K562 (cell line): ENCODE measurements around the gene NDOR1. TPM values are rescaled to one million over a fixed set of nuclear protein-coding genes. Genes with fewer than 3 reads are reported as not detected.
"Not testable (repeated sequence)": the region's sequence is repeated elsewhere in the genome, so short reads cannot be mapped to it uniquely, and the experiment has no call there.

ENCODE experiments used
- ATAC-seq: fragments of 200-7000 bp; cut with Tn5 transposase; 3 replicates; pipeline ENCODE4 v1.9.1; 2020; ENCODE audit warnings: moderate library complexity
- BruUV-seq: library from RNA; stranded (reverse); fragments of 400-500 nt; replicated peaks from 2 replicates; lab custom pipeline; 2021; lab: Mats Ljungman, UMichigan
- CTCF ChIA-PET: fragments of 300-600 bp; formaldehyde crosslinking; extraction: SDS; loops from one replicate; lab custom pipeline; 2021; ENCODE audit warnings: low intra/inter-chr PET ratio; lab: Yijun Ruan, JAX
- POLR2A ChIA-PET: fragments of 300-600, 350-650 bp; sonication (Branson Sonifier 250); formaldehyde crosslinking; extraction: SDS; loops from one replicate; lab custom pipeline; 2021; ENCODE audit warnings: antibody characterized with exemption, inconsistent platforms; lab: Yijun Ruan, JAX
- DNase-seq, 4 experiments: peaks; one replicate each; pipeline versions ENCODE4 v3.0.0 to v3.0.0-alpha.2; 2011 to 2018; ENCODE audit warnings: low spot score in 3 of 4, mixed read lengths in 3 of 4; ENCODE audit errors: extremely low read depth in 1 of 4
- FAIRE-seq: peaks from 2 replicates; lab custom pipeline; 2011; peaks lifted over from hg19 to GRCh38; lab: Jason Lieb, UNC
- H2AFZ ChIP-seq: 2 replicates; pipeline ENCODE4 v1.6.0; 2011; ENCODE audit warnings: low read depth, low read length, control low read depth, inconsistent platforms
- H3K27ac ChIP-seq: fragments of 200-600 bp; 3 replicates; pipeline ENCODE4 v1.8.0; 2011; ENCODE audit warnings: low read depth, mild to moderate bottlenecking, control low read depth, inconsistent platforms, low read length, moderate library complexity, mixed read lengths; ENCODE audit errors: extremely low read depth
- H3K27me3 ChIP-seq, 2 experiments: fragments of 300-600 bp in 1 of 2; 2 replicates in 1 of 2; 3 replicates in 1 of 2; pipeline versions ENCODE4 v1.6.0 to v1.8.0; 2011; ENCODE audit warnings: inconsistent platforms in 2 of 2, low read length in 2 of 2, mild to moderate bottlenecking in 1 of 2, mixed read lengths in 1 of 2, moderate library complexity in 1 of 2; ENCODE audit not compliant: control insufficient read depth in 2 of 2, insufficient read depth in 2 of 2
- H3K36me3 ChIP-seq: fragments of 300-600 bp; 3 replicates; pipeline ENCODE4 v1.8.0; 2011; ENCODE audit warnings: mild to moderate bottlenecking, low read length, inconsistent platforms; ENCODE audit not compliant: control insufficient read depth, insufficient read depth
- H3K4me1 ChIP-seq, 2 experiments: fragments of 200-600 bp in 1 of 2; replicated peaks in 1 of 2; 2 replicates in 1 of 2; 3 replicates in 1 of 2; pipeline versions ENCODE4 v1.5.1 to v1.8.0; 2011; ENCODE audit warnings: inconsistent platforms in 2 of 2, low read length in 2 of 2, mild to moderate bottlenecking in 1 of 2, mixed read lengths in 1 of 2, moderate library complexity in 1 of 2; ENCODE audit not compliant: control insufficient read depth in 2 of 2, insufficient read depth in 2 of 2
- H3K4me2 ChIP-seq: 2 replicates; pipeline ENCODE4 v1.6.1; 2011; ENCODE audit warnings: low read length, control low read depth, inconsistent platforms, mixed read lengths; ENCODE audit not compliant: insufficient read depth
- H3K4me3 ChIP-seq: fragments of 200-600 bp; sonication (generic), shearing (Covaris generic); 2 replicates; pipeline ENCODE4 v1.5.1; 2016; ENCODE audit warnings: control low read depth, inconsistent platforms
- H3K79me2 ChIP-seq: fragments of 200-600 bp; 3 replicates; pipeline ENCODE4 v1.8.0; 2011; ENCODE audit warnings: low read length, inconsistent platforms; ENCODE audit not compliant: control insufficient read depth, insufficient read depth
- H3K9ac ChIP-seq, 2 experiments: 2 replicates each; pipeline versions ENCODE4 v1.6.0 to v1.6.1; 2011; ENCODE audit warnings: low read depth in 2 of 2, low read length in 2 of 2, control low read depth in 1 of 2, inconsistent platforms in 1 of 2, mild to moderate bottlenecking in 1 of 2, mixed read lengths in 1 of 2; ENCODE audit not compliant: insufficient read depth in 1 of 2
- H3K9me1 ChIP-seq: one replicate; pipeline ENCODE4 v1.6.0; 2011; ENCODE audit warnings: inconsistent platforms, mild to moderate bottlenecking, low read length, moderate library complexity; ENCODE audit not compliant: control insufficient read depth, insufficient read depth
- H3K9me3 ChIP-seq: replicated peaks from 2 replicates; pipeline ENCODE4 v1.5.1; 2011; ENCODE audit warnings: low read depth, low read length, inconsistent platforms; ENCODE audit not compliant: control insufficient read depth, insufficient read depth
- H4K20me1 ChIP-seq: replicated peaks from 2 replicates; pipeline ENCODE4 v1.6.1; 2011; ENCODE audit warnings: low read length, inconsistent platforms, mixed read lengths; ENCODE audit not compliant: control insufficient read depth, insufficient read depth
- CCNT2 ChIP-seq: IDR thresholded peaks from 2 replicates; pipeline ENCODE4 v1.6.1; 2011; ENCODE audit warnings: borderline replicate concordance, low read depth, mild to moderate bottlenecking, moderate library complexity, mixed read lengths, low read length; ENCODE audit not compliant: insufficient read length; ENCODE audit errors: extremely low read depth
- FIP1L1 ChIP-seq: fragments of 200-400 bp; formaldehyde crosslinking; IDR thresholded peaks from 2 replicates; pipeline ENCODE4 v1.6.1; 2018; ENCODE audit warnings: mild to moderate bottlenecking, low read depth, low read length; ENCODE audit not compliant: poor library complexity, severe bottlenecking
- KDM5B ChIP-seq: fragments of 200-600 bp; sonication (generic); IDR thresholded peaks from 2 replicates; pipeline ENCODE4 v1.6.1; 2012; ENCODE audit warnings: low read depth, mild to moderate bottlenecking, moderate library complexity, low read length, control low read depth, inconsistent platforms; ENCODE audit not compliant: insufficient replicate concordance
- PHF8 ChIP-seq: fragments of 200-600 bp; sonication (generic); IDR thresholded peaks from 2 replicates; pipeline ENCODE4 v1.6.1; 2012; ENCODE audit warnings: mixed run types, mild to moderate bottlenecking, inconsistent platforms, low read length, moderate library complexity, borderline replicate concordance
- POLR2AphosphoS5 ChIP-seq: IDR thresholded peaks from 2 replicates; pipeline ENCODE4 v1.6.1; 2011; ENCODE audit warnings: mild to moderate bottlenecking, low read depth, low read length, moderate library complexity; ENCODE audit not compliant: control insufficient read depth, insufficient read depth
- POLR2G ChIP-seq: fragments of 200-400 bp; formaldehyde crosslinking; IDR thresholded peaks from 2 replicates; pipeline ENCODE4 v1.6.1; 2017; ENCODE audit warnings: low read depth, mild to moderate bottlenecking, antibody characterized with exemption, low read length, moderate library complexity
- RBFOX2 ChIP-seq: fragments of 200-400 bp; formaldehyde crosslinking; IDR thresholded peaks from 2 replicates; pipeline ENCODE4 v1.6.1; 2017; ENCODE audit warnings: low read depth, mild to moderate bottlenecking, low read length, moderate library complexity
- ZFX ChIP-seq: sonication (generic); formaldehyde crosslinking; IDR thresholded peaks from 2 replicates; pipeline ENCODE4 v1.8.0; 2022; ENCODE audit warnings: mild to moderate bottlenecking, missing genetic modification reagents, moderate library complexity
- WGBS: fragments of 100-300 bp; shearing (Covaris generic); methylation state at CpG from one replicate; pipeline ENCODE4 v1.1.6; 2016; ENCODE audit warnings: low coverage, mixed read lengths; ENCODE audit not compliant: insufficient coverage; ENCODE audit errors: missing lambda C conversion rate; 5-methylcytosine and 5-hydroxymethylcytosine counted together
- in situ Hi-C: fragments of 300-500 bp; cut with MboI; formaldehyde crosslinking; loops from 4 replicates; pipeline ENCODE4 v1.15.0; 2018; ENCODE audit warnings: inconsistent platforms, mixed read lengths
- intact Hi-C: fragments of 100-400 bp; cut with micrococcal nuclease; formaldehyde crosslinking; loops from 2 replicates; pipeline ENCODE4 v1.14.2; 2022
- polyA plus RNA-seq, 8 experiments: library from polyadenylated mRNA; depleted of rRNA in 4 of 8; stranded (reverse) in 5 of 8; unstranded in 3 of 8; fragments of >200 nt; fragmentation: Nextera tagmentation in 2 of 8; fragmentation: Illumina TruSeq in 1 of 8; extraction: Ambion mirVana in 2 of 8; extraction: Trizol in 1 of 8; gene quantifications; 2 replicates each; pipeline versions ENCODE4 v1.2.1 to v1.2.3, GENCODE V29; 2011 to 2014; ENCODE audit warnings: inconsistent platforms in 1 of 8, missing spikeins in 1 of 8
- total RNA-seq, 7 experiments: library from RNA; depleted of rRNA in 6 of 7; stranded (reverse); fragments of >200 nt in 6 of 7; fragmentation: Illumina TruSeq in 2 of 7; extraction: Trizol in 2 of 7; gene quantifications; 2 replicates each; pipeline versions ENCODE4 v1.2.1 to v1.2.3, GENCODE V29; 2011 to 2021; ENCODE audit warnings: low replicate concordance in 1 of 7
- TF ChIP-seq, protein P1 (sequence below): sonication (generic); formaldehyde crosslinking; IDR thresholded peaks from 2 replicates; pipeline ENCODE4 v1.8.0; 2022; ENCODE audit warnings: mild to moderate bottlenecking, missing genetic modification reagents

NDOR1 gene
- total and polyA plus RNA-seq, 9 of the 15 experiments (the other 6 are each of a cell fraction or from before 2014, with no cell fraction given) = 0.06 to 36.9 (median 6.9) TPM

- Histone ChIP-seq H4K20me1 (peaks cover 30% of the 10 kb centered on the region), H3K4me2 (peak overlapping the region; percentile 47), H3K36me3 (peaks cover 30% of the 10 kb centered on the region), H3K9ac (peak overlapping the region in 1 of 2 experiments; percentile 100; a peak in 2 of 4 replicates), H3K79me2 (peaks cover 53% of the 10 kb centered on the region), H3K4me1 (peaks cover 24 to 85% of the 10 kb centered on the region in 2 experiments; a peak in 4 of 5 replicates)
- intact Hi-C loops (loop anchor here (5.0 to 10.0 kb wide), 2 partner anchors 59 to 458 kb away; partner anchors contain the start of gene NRARP), in situ Hi-C loops (loop anchor here (25.0 kb wide), 1 partner anchor 456 kb away; the partner anchor contains the start of genes CCDC183 and TMEM141)
- H3K9me3 ChIP-seq, H3K4me3 ChIP-seq, ATAC-seq, DNase-seq, CTCF ChIA-PET, H2AFZ ChIP-seq, H3K27ac ChIP-seq, H3K9me1 ChIP-seq, H3K27me3 ChIP-seq: not testable (repeated sequence)
- BruUV-seq = TSS peak; percentile 71
- FAIRE-seq = peak; percentile 29
- POLR2A ChIA-PET = interaction anchor here (0.6 to 6.5 kb wide), 19 partner anchors 11 to 869 kb away, joined by 3 to 221 read pairs (median 4); partner anchors contain the start of genes ANAPC2, CARD9, EXD3 and NELFB
- TF ChIP-seq, protein P1, sequence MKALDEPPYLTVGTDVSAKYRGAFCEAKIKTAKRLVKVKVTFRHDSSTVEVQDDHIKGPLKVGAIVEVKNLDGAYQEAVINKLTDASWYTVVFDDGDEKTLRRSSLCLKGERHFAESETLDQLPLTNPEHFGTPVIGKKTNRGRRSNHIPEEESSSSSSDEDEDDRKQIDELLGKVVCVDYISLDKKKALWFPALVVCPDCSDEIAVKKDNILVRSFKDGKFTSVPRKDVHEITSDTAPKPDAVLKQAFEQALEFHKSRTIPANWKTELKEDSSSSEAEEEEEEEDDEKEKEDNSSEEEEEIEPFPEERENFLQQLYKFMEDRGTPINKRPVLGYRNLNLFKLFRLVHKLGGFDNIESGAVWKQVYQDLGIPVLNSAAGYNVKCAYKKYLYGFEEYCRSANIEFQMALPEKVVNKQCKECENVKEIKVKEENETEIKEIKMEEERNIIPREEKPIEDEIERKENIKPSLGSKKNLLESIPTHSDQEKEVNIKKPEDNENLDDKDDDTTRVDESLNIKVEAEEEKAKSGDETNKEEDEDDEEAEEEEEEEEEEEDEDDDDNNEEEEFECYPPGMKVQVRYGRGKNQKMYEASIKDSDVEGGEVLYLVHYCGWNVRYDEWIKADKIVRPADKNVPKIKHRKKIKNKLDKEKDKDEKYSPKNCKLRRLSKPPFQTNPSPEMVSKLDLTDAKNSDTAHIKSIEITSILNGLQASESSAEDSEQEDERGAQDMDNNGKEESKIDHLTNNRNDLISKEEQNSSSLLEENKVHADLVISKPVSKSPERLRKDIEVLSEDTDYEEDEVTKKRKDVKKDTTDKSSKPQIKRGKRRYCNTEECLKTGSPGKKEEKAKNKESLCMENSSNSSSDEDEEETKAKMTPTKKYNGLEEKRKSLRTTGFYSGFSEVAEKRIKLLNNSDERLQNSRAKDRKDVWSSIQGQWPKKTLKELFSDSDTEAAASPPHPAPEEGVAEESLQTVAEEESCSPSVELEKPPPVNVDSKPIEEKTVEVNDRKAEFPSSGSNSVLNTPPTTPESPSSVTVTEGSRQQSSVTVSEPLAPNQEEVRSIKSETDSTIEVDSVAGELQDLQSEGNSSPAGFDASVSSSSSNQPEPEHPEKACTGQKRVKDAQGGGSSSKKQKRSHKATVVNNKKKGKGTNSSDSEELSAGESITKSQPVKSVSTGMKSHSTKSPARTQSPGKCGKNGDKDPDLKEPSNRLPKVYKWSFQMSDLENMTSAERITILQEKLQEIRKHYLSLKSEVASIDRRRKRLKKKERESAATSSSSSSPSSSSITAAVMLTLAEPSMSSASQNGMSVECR = peak; percentile 38; the same call in 1 of the 2 replicates
- peak; percentile 11; the same call in 1 of the 2 replicates for TF ChIP-seq PHF8
- TF ChIP-seq POLR2AphosphoS5 = 0 out of 2 replicates have a peak, but pooled peaks have one; percentile 5
- peak; percentile 39 for TF ChIP-seq FIP1L1
- TF ChIP-seq KDM5B = peak; percentile 5
- peak; percentile 76 for TF ChIP-seq RBFOX2
- TF ChIP-seq POLR2G = peak; percentile 79
- peak; percentile 4 for TF ChIP-seq CCNT2
- peak; percentile 43 for TF ChIP-seq ZFX (CRISPR knock-in tag)
- WGBS = 89% methylated on average over 9 of the region's 18 CpGs
Measured at GRCh38 chr9:137243266-137243625, 37.7 kb downstream of the NDOR1 start.
